HepG2 (cell line): ENCODE results near the gene RBM47. TPM values are rescaled to one million over a fixed set of nuclear protein-coding genes. Genes with fewer than 3 reads are reported as not detected.
A peak's percentile ranks its signal among the peaks of the same experiment; 100 is the strongest.

Source experiments
- CREB1 ChIP-seq, 2 experiments: fragments of 450-650 bp in 1 of 2; IDR thresholded peaks; 2 replicates each; pipeline ENCODE4 v1.6.1; 2016 to 2017; ENCODE audit warnings: control low read depth in 1 of 2, mild to moderate bottlenecking in 1 of 2, missing compliant biosample characterization in 1 of 2, missing genetic modification characterization in 1 of 2
- ETV6 ChIP-seq: sonication (generic); formaldehyde crosslinking; conservative IDR thresholded peaks from 2 replicates; pipeline ENCODE4 v1.4.0; 2020; ENCODE audit warnings: missing genetic modification reagents
- ONECUT2 ChIP-seq: sonication (generic); formaldehyde crosslinking; IDR thresholded peaks from 2 replicates; pipeline ENCODE4 v1.4.0; 2020; ENCODE audit warnings: missing genetic modification reagents
- PATZ1 ChIP-seq: sonication (generic); formaldehyde crosslinking; IDR thresholded peaks from 2 replicates; pipeline ENCODE4 v1.4.0; 2020; ENCODE audit warnings: missing genetic modification reagents
- POLR2G ChIP-seq: fragments of 200-400 bp; formaldehyde crosslinking; IDR thresholded peaks from 2 replicates; pipeline ENCODE4 v1.6.1; 2018; ENCODE audit warnings: mild to moderate bottlenecking, low read depth, low read length, moderate library complexity
- SMAD3 ChIP-seq: sonication (generic); formaldehyde crosslinking; IDR thresholded peaks from 2 replicates; pipeline ENCODE4 v1.4.0; 2020; ENCODE audit warnings: missing genetic modification reagents
- SMC3 ChIP-seq: IDR thresholded peaks from 2 replicates; pipeline ENCODE4 v1.6.1; 2011; ENCODE audit warnings: low read length, improper control_type of control experiment
- SRSF9 ChIP-seq: fragments of 200-400 bp; formaldehyde crosslinking; IDR thresholded peaks from 2 replicates; pipeline ENCODE4 v1.6.1; 2018; ENCODE audit warnings: borderline replicate concordance, mild to moderate bottlenecking, low read depth, low read length; ENCODE audit not compliant: insufficient read depth, poor library complexity, severe bottlenecking
- STAG1 ChIP-seq: sonication (generic); formaldehyde crosslinking; IDR thresholded peaks from 2 replicates; pipeline ENCODE4 v1.4.0; 2020; ENCODE audit warnings: missing genetic modification reagents
- ZNF143 ChIP-seq: sonication (generic); formaldehyde crosslinking; IDR thresholded peaks from 2 replicates; pipeline ENCODE4 v1.4.0; 2020; ENCODE audit warnings: missing genetic modification reagents
- ZNF362 ChIP-seq: sonication (generic); formaldehyde crosslinking; IDR thresholded peaks from 2 replicates; pipeline ENCODE4 v1.4.0; 2020; ENCODE audit warnings: missing genetic modification reagents, mild to moderate bottlenecking, borderline replicate concordance
- ZNF367 ChIP-seq: sonication (generic); formaldehyde crosslinking; IDR thresholded peaks from 2 replicates; pipeline ENCODE4 v1.4.0; 2020; ENCODE audit warnings: missing genetic modification reagents, borderline replicate concordance
- ZNF761 ChIP-seq: sonication (generic); formaldehyde crosslinking; conservative IDR thresholded peaks from 2 replicates; pipeline ENCODE4 v1.4.0; 2020; ENCODE audit warnings: mild to moderate bottlenecking, missing genetic modification reagents
- ZNF780A ChIP-seq: sonication (generic); formaldehyde crosslinking; IDR thresholded peaks from 2 replicates; pipeline ENCODE4 v1.8.0; 2022; ENCODE audit warnings: mild to moderate bottlenecking, missing genetic modification reagents, moderate library complexity
- polyA plus RNA-seq, 8 experiments: library from polyadenylated mRNA; depleted of rRNA in 3 of 8; stranded (reverse) in 7 of 8; unstranded in 1 of 8; fragments of >200 nt; fragmentation: Illumina TruSeq in 4 of 8; extraction: Trizol in 4 of 8; gene quantifications; 2 replicates each; pipeline versions ENCODE4 v1.2.1 to v1.2.3, GENCODE V29; 2011 to 2016; ENCODE audit warnings: low read depth in 4 of 8, missing spikeins in 1 of 8, mixed read lengths in 1 of 8; ENCODE audit not compliant: insufficient read depth in 1 of 8
- total RNA-seq, 5 experiments: library from RNA; depleted of rRNA; stranded (reverse); fragments of >200 nt; fragmentation: Illumina TruSeq; extraction: Trizol; gene quantifications; 2 replicates each; pipeline ENCODE4 v1.2.3, GENCODE V29; 2016; ENCODE audit warnings: low read depth in 1 of 5
- TF ChIP-seq, protein P1 (sequence below): sonication (generic); formaldehyde crosslinking; IDR thresholded peaks from 2 replicates; pipeline ENCODE4 v1.5.0; 2020; ENCODE audit warnings: mild to moderate bottlenecking, missing genetic modification reagents
- TF ChIP-seq, protein P2 (sequence below): IDR thresholded peaks from 2 replicates; pipeline ENCODE4 v1.6.1; 2012; ENCODE audit warnings: inconsistent platforms
- TF ChIP-seq, protein P3 (sequence below): sonication (generic); IDR thresholded peaks from 2 replicates; pipeline ENCODE4 v1.6.1; 2016; ENCODE audit warnings: low read depth, borderline replicate concordance

RBM47 gene
- total and polyA plus RNA-seq, 2 of the 13 experiments (the other 11 are each of a cell fraction or from before 2014, with no cell fraction given) = 1.2 to 2.5 TPM

- no peak for TF ChIP-seq POLR2G
- TF ChIP-seq SRSF9 = no peak
- no peak for TF ChIP-seq ZNF761
- TF ChIP-seq ZNF367 (CRISPR knock-in tag) = no peak
- TF ChIP-seq ONECUT2 = no peak
- TF ChIP-seq, protein P1, sequence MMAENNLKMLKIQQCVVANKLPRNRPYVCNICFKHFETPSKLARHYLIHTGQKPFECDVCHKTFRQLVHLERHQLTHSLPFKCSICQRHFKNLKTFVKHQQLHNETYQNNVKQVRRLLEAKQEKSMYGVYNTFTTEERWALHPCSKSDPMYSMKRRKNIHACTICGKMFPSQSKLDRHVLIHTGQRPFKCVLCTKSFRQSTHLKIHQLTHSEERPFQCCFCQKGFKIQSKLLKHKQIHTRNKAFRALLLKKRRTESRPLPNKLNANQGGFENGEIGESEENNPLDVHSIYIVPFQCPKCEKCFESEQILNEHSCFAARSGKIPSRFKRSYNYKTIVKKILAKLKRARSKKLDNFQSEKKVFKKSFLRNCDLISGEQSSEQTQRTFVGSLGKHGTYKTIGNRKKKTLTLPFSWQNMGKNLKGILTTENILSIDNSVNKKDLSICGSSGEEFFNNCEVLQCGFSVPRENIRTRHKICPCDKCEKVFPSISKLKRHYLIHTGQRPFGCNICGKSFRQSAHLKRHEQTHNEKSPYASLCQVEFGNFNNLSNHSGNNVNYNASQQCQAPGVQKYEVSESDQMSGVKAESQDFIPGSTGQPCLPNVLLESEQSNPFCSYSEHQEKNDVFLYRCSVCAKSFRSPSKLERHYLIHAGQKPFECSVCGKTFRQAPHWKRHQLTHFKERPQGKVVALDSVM (CRISPR knock-in tag) = no peak
- no peak for TF ChIP-seq ETV6 (CRISPR knock-in tag)
- TF ChIP-seq SMAD3 (CRISPR knock-in tag) = no peak
- TF ChIP-seq SMC3 = 0 out of 2 replicates have a peak, but pooled peaks have one; percentile 9
- TF ChIP-seq, protein P2, sequence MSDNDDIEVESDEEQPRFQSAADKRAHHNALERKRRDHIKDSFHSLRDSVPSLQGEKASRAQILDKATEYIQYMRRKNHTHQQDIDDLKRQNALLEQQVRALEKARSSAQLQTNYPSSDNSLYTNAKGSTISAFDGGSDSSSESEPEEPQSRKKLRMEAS = no peak
- TF ChIP-seq PATZ1 (CRISPR knock-in tag) = 0 out of 2 replicates have a peak, but pooled peaks have one; percentile 20
- TF ChIP-seq, protein P3, sequence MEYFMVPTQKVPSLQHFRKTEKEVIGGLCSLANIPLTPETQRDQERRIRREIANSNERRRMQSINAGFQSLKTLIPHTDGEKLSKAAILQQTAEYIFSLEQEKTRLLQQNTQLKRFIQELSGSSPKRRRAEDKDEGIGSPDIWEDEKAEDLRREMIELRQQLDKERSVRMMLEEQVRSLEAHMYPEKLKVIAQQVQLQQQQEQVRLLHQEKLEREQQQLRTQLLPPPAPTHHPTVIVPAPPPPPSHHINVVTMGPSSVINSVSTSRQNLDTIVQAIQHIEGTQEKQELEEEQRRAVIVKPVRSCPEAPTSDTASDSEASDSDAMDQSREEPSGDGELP = no peak
- TF ChIP-seq ZNF143 = no peak
- no peak for TF ChIP-seq ZNF780A (CRISPR knock-in tag)
- TF ChIP-seq CREB1 (IDR thresholded peaks at IDR 0.05) = no peak
- no peak for TF ChIP-seq CREB1 (CRISPR knock-in tag; IDR thresholded peaks at IDR 0.05)
- TF ChIP-seq STAG1 = peak; percentile 60
- TF ChIP-seq ZNF362 (CRISPR knock-in tag) = no peak
These were observed 23.4 kb downstream of the RBM47 start (continued) for GRCh38 chr4:40606239-40606767.
